Astrocyte of the hippocampus (primary cell): Measurements from ENCODE around the gene TMEM26.

Experiments used
- DNase-seq: peaks from one replicate; pipeline ENCODE4 v3.0.0; 2011; ENCODE audit warnings: low read depth, low spot score

Gene TMEM26

GRCh38 chr10:61452655-61453641 is at the start of gene TMEM26:
Gene TMEM26 (minus strand): TSS chr10:61453381. CDS start chr10:61453081, 300 bp downstream.
- peak; percentile 66 for DNase-seq

- DNase-seq, result no peak
Observed at GRCh38 chr10:61500460-61500859, 47.3 kb upstream of the TMEM26 start.

GRCh38 chr10:61492364-61492995 is 39.3 kb upstream of the TMEM26 start:
- no peak for DNase-seq

- no peak for DNase-seq
Observed at GRCh38 chr10:61487506-61487905, 34.3 kb upstream of the TMEM26 start.

- no peak for DNase-seq
Observed at GRCh38 chr10:61486738-61487396, 33.7 kb upstream of the TMEM26 start.

GRCh38 chr10:61486251-61486650 is 33.1 kb upstream of the TMEM26 start:
- DNase-seq, result no peak

- no peak for DNase-seq
Observed at GRCh38 chr10:61481597-61481996, 28.4 kb upstream of the TMEM26 start.

- no peak for DNase-seq
Observed at GRCh38 chr10:61480208-61480607, 27.0 kb upstream of the TMEM26 start.

- no peak for DNase-seq
Observed at GRCh38 chr10:61478621-61479312, 25.6 kb upstream of the TMEM26 start.

- DNase-seq, result no peak
Observed at GRCh38 chr10:61477451-61477850, 24.3 kb upstream of the TMEM26 start.

- DNase-seq, result no peak
Observed at GRCh38 chr10:61476529-61476928, 23.3 kb upstream of the TMEM26 start.

GRCh38 chr10:61475449-61475873 is 22.3 kb upstream of the TMEM26 start:
- DNase-seq, result peak; percentile 29

GRCh38 chr10:61472090-61472674 is 19.0 kb upstream of the TMEM26 start:
- DNase-seq, result no peak

GRCh38 chr10:61471491-61471890 is 18.3 kb upstream of the TMEM26 start:
- DNase-seq, result no peak

GRCh38 chr10:61470740-61471139 is 17.6 kb upstream of the TMEM26 start:
- DNase-seq, result no peak

- no peak for DNase-seq
Observed at GRCh38 chr10:61465901-61466632, 12.9 kb upstream of the TMEM26 start.

GRCh38 chr10:61465171-61465496 is 12.0 kb upstream of the TMEM26 start:
- no peak for DNase-seq

- no peak for DNase-seq
Observed at GRCh38 chr10:61464461-61465170, 11.4 kb upstream of the TMEM26 start.

- DNase-seq, result peak; percentile 47
Observed at GRCh38 chr10:61463035-61463909, 10.1 kb upstream of the TMEM26 start.
